T-helper 2 cell (primary cell): ENCODE measurements around the gene FRMD4B.
A peak's percentile ranks its signal among the peaks of the same experiment; 100 is the strongest.

Source experiments
- DNase-seq, 5 experiments: peaks; one replicate each; pipeline versions ENCODE4 v3.0.0 to v3.0.0-alpha.2; 2012 to 2022

FRMD4B gene

GRCh38 chr3:69403454-69403853, 17.6 kb upstream of the FRMD4B start:
- DNase-seq, result no peak

- DNase-seq, result no peak
Measured at GRCh38 chr3:69400683-69401082, 14.8 kb upstream of the FRMD4B start.

- DNase-seq, result no peak
Measured at GRCh38 chr3:69392850-69393249, 7.0 kb upstream of the FRMD4B start.

GRCh38 chr3:69392415-69392814, 6.5 kb upstream of the FRMD4B start:
- DNase-seq, result no peak

GRCh38 chr3:69391554-69391953, 5.7 kb upstream of the FRMD4B start:
- DNase-seq, result no peak

GRCh38 chr3:69390771-69391170, 4.9 kb upstream of the FRMD4B start:
- DNase-seq, result no peak

- no peak for DNase-seq
Measured at GRCh38 chr3:69389520-69390248, 3.8 kb upstream of the FRMD4B start.

- no peak for DNase-seq
Measured at GRCh38 chr3:69388241-69388640, 2.4 kb upstream of the FRMD4B start.

- peak in 1 of 5 experiments; percentile 29 for DNase-seq
Measured at GRCh38 chr3:69386556-69387385, 883 bp upstream of the FRMD4B start.

GRCh38 chr3:69385123-69385722, 665 bp downstream of the FRMD4B start:
- no peak for DNase-seq

- DNase-seq, result no peak
Measured at GRCh38 chr3:69384326-69384725, 1.6 kb downstream of the FRMD4B start.

- no peak for DNase-seq
Measured at GRCh38 chr3:69379661-69380060, 6.2 kb downstream of the FRMD4B start.

- no peak for DNase-seq
Measured at GRCh38 chr3:69378112-69378802, 7.6 kb downstream of the FRMD4B start.

- DNase-seq, result no peak
Measured at GRCh38 chr3:69377262-69377661, 8.6 kb downstream of the FRMD4B start.

GRCh38 chr3:69376731-69377130, 9.2 kb downstream of the FRMD4B start:
- no peak for DNase-seq

- no peak for DNase-seq
Measured at GRCh38 chr3:69371816-69372215, 14.1 kb downstream of the FRMD4B start.

- DNase-seq, result no peak
Measured at GRCh38 chr3:69370901-69371301, 15.0 kb downstream of the FRMD4B start.

GRCh38 chr3:69370156-69370883, 15.6 kb downstream of the FRMD4B start:
- DNase-seq, result peak in 1 of 5 experiments; percentile 18

- peak in 2 of 5 experiments; percentile 12 to 83 for DNase-seq
Measured at GRCh38 chr3:69368129-69368741, 17.7 kb downstream of the FRMD4B start.

- DNase-seq, result no peak
Measured at GRCh38 chr3:69367586-69367985, 18.3 kb downstream of the FRMD4B start.

- no peak for DNase-seq
Measured at GRCh38 chr3:69364354-69364753, 21.5 kb downstream of the FRMD4B start.

GRCh38 chr3:69360690-69361089, 25.2 kb downstream of the FRMD4B start:
- DNase-seq, result no peak
